Left lung (tissue), 10 donors: ENCODE measurements around the gene PSMB9. TPM values are rescaled to one million over a fixed set of nuclear protein-coding genes. Genes with fewer than 3 reads are reported as not detected.
"Not testable (repeated sequence)": the region's sequence is repeated elsewhere in the genome, so short reads cannot be mapped to it uniquely, and the experiment has no call there.

Experiments used
- ATAC-seq: fragments of 200-7000 bp; cut with Tn5 transposase; one replicate; pipeline ENCODE4 v1.9.1; 2020; ENCODE audit warnings: moderate library complexity
- DNase-seq, 4 donors: peaks; one replicate each; pipeline ENCODE4 v3.0.0-alpha.2; 2013 to 2020
- H3K27ac ChIP-seq, 2 donors: fragments of 200-600 bp; sonication (generic) in 1 of 2; one replicate each; pipeline versions ENCODE4 v1.5.0 to v1.8.0; 2020 to 2021
- H3K27me3 ChIP-seq, 2 donors: fragments of 200-600 bp; sonication (generic) in 1 of 2; one replicate each; pipeline versions ENCODE4 v1.5.0 to v1.8.0; 2020 to 2021
- H3K36me3 ChIP-seq, 2 donors: fragments of 200-600 bp; sonication (generic) in 1 of 2; one replicate each; pipeline versions ENCODE4 v1.5.0 to v1.8.0; 2020 to 2021
- H3K4me1 ChIP-seq, 2 donors: fragments of 200-600 bp; one replicate each; pipeline ENCODE4 v1.8.0; 2021
- H3K4me3 ChIP-seq, 2 donors: fragments of 200-600 bp; sonication (generic) in 1 of 2; one replicate each; pipeline versions ENCODE4 v1.5.0 to v1.8.0; 2020 to 2021; ENCODE audit warnings: mild to moderate bottlenecking in 1 of 2
- H3K9me3 ChIP-seq, 2 donors: fragments of 200-600 bp; sonication (generic) in 1 of 2; one replicate each; pipeline versions ENCODE4 v1.5.0 to v1.8.0; 2020 to 2021
- CTCF ChIP-seq, 2 donors: fragments of 200-600 bp; sonication (generic) in 1 of 2; IDR thresholded peaks; one replicate each; pipeline versions ENCODE4 v1.5.0 to v1.8.0; 2021; ENCODE audit warnings: antibody characterized with exemption in 2 of 2
- intact Hi-C, 2 donors: fragments of 100-400 bp; cut with DNase I; formaldehyde crosslinking; loops; one replicate each; pipeline versions ENCODE4 v1.11.2 to v1.14.2; 2022
- polyA plus RNA-seq, 6 donors: library from polyadenylated mRNA; unstranded; fragments of 120-200 nt; gene quantifications; one replicate each; pipeline ENCODE4 v1.2.1, GENCODE V29; 2013; ENCODE audit not compliant: insufficient read length in 6 of 6
- total RNA-seq, 2 donors: library from RNA; stranded (reverse); fragmentation: NEBNext Ultra II Directional; extraction: Animal tissue kit (Norgen Biotek cat#: 25700); gene quantifications; one replicate each; pipeline ENCODE4 v1.2.1, GENCODE V29; 2021
- donor health status: DM: no; HTN: yes; CAD: no.
- donor health status: DM: no; HTN: no; CAD: no.

Gene PSMB9
- total and polyA plus RNA-seq, 8 donors, result 12.9 to 67.9 (median 15.9) TPM

GRCh38 chr6:32876603-32877002 is 22.6 kb downstream of the PSMB9 start:
- no peak overlapping the region for H3K4me3 ChIP-seq
- H3K9me3 ChIP-seq, result no peaks in the 10 kb centered on the region
- H3K27me3 ChIP-seq, result peaks cover 12 to 44% of the 10 kb centered on the region in 2 donors
- no peaks in the 10 kb centered on the region for H3K36me3 ChIP-seq
- no peak overlapping the region for H3K27ac ChIP-seq
- TF ChIP-seq CTCF (IDR thresholded peaks at IDR 0.05), result no peak
- no peak for ATAC-seq
- no peaks in the 10 kb centered on the region for H3K4me1 ChIP-seq
- DNase-seq, result no peak
- intact Hi-C loops, result no loop called here

GRCh38 chr6:32879691-32880090 is 25.7 kb downstream of the PSMB9 start:
- intact Hi-C loops, result no loop called here

DNA sequence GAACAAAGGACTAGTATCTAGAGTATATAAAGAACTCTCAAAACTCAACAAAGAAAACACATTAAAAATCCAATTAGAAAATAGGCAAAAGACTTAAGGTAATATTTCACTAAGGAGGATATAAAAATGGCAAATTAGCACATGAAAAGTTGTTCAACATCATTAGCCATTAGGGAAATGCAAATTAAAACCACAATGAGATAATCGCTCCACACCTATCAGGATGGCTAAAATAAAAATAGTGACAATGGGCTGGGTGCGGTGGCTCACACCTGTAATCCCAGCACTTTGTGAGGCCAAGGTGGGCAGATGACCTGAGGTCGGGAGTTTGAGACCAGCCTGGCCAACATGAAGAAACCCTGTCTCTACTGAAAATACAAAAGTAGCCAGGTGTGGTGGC is 27.0 kb downstream of the PSMB9 start:
- H3K4me3 ChIP-seq, H3K36me3 ChIP-seq, intact Hi-C loops, ATAC-seq, DNase-seq, H3K9me3 ChIP-seq, H3K27ac ChIP-seq: not testable (repeated sequence)
- H3K27me3 ChIP-seq, result peaks cover 12 to 32% of the 10 kb centered on the region in 2 donors
- H3K4me1 ChIP-seq, result peaks cover 0 to 15% of the 10 kb centered on the region in 2 donors

More at GRCh38 chr6:32879691-32880090, 25.7 kb downstream of the PSMB9 start:
- H3K36me3 ChIP-seq, result no peaks in the 10 kb centered on the region
- H3K4me1 ChIP-seq, result peaks cover 0 to 15% of the 10 kb centered on the region in 2 donors
- DNase-seq, result peak in 1 of 4 donors; percentile 80
- no peak for ATAC-seq
- no peaks in the 10 kb centered on the region for H3K9me3 ChIP-seq
- no peak overlapping the region for H3K4me3 ChIP-seq
- H3K27me3 ChIP-seq, result peaks cover 12 to 44% of the 10 kb centered on the region in 2 donors
- H3K27ac ChIP-seq, result no peak overlapping the region
- TF ChIP-seq CTCF (IDR thresholded peaks at IDR 0.05), result no peak

DNA sequence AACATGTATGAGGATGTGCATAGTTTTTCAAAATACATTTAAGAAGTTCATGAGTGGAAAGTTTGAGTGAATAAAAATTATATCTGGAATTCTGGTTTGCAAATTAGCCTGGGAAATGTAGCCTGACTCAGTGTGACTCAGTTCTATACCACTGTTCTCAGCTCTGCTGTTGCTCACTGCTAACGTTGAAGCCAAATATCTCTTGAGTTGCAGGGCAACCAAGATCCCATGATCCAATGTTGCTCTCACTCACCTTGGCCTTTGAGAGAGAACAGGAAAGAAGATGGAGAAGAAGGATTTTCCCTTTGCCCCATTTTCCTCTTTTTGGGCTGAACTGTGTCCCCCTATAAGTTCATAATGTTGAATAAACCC is 28.9 kb downstream of the PSMB9 start:
- no peaks in the 10 kb centered on the region for H3K9me3 ChIP-seq
- peaks cover 12 to 18% of the 10 kb centered on the region in 2 donors for H3K27me3 ChIP-seq
- ATAC-seq (no peak), DNase-seq (no peak)
- TF ChIP-seq CTCF (IDR thresholded peaks at IDR 0.05), result no peak
- H3K27ac ChIP-seq, result no peak overlapping the region
- intact Hi-C loops, result no loop called here
- H3K36me3 ChIP-seq, result no peaks in the 10 kb centered on the region
- H3K4me3 ChIP-seq, result no peak overlapping the region
- peaks cover 0 to 19% of the 10 kb centered on the region in 2 donors for H3K4me1 ChIP-seq

GRCh38 chr6:32883789-32884188 is 29.8 kb downstream of the PSMB9 start:
- TF ChIP-seq CTCF (IDR thresholded peaks at IDR 0.05), result no peak

More at GRCh38 chr6:32883789-32884188, 29.8 kb downstream of the PSMB9 start:
- DNase-seq (peak in 1 of 4 donors; percentile 56), ATAC-seq (peak; percentile 85)
- H3K27me3 ChIP-seq, result peaks cover 12 to 18% of the 10 kb centered on the region in 2 donors
- intact Hi-C loops, result no loop called here
- H3K4me3 ChIP-seq, result no peak overlapping the region
- peak overlapping the region in 1 of 2 donors; percentile 23 for H3K27ac ChIP-seq
- no peaks in the 10 kb centered on the region for H3K36me3 ChIP-seq
- H3K9me3 ChIP-seq, result no peaks in the 10 kb centered on the region
- H3K4me1 ChIP-seq, result peaks cover 0 to 19% of the 10 kb centered on the region in 2 donors
